C1 segment of cervical spinal cord (tissue), 14 donors: ENCODE results near the gene ITPRIP.
A peak's percentile ranks its signal among the peaks of the same experiment; 100 is the strongest.

ENCODE experiments used
- DNase-seq, 14 donors: peaks; one replicate each; lab custom pipeline; 2025; lab: John Stamatoyannopoulos, UW

The ITPRIP gene

DNA sequence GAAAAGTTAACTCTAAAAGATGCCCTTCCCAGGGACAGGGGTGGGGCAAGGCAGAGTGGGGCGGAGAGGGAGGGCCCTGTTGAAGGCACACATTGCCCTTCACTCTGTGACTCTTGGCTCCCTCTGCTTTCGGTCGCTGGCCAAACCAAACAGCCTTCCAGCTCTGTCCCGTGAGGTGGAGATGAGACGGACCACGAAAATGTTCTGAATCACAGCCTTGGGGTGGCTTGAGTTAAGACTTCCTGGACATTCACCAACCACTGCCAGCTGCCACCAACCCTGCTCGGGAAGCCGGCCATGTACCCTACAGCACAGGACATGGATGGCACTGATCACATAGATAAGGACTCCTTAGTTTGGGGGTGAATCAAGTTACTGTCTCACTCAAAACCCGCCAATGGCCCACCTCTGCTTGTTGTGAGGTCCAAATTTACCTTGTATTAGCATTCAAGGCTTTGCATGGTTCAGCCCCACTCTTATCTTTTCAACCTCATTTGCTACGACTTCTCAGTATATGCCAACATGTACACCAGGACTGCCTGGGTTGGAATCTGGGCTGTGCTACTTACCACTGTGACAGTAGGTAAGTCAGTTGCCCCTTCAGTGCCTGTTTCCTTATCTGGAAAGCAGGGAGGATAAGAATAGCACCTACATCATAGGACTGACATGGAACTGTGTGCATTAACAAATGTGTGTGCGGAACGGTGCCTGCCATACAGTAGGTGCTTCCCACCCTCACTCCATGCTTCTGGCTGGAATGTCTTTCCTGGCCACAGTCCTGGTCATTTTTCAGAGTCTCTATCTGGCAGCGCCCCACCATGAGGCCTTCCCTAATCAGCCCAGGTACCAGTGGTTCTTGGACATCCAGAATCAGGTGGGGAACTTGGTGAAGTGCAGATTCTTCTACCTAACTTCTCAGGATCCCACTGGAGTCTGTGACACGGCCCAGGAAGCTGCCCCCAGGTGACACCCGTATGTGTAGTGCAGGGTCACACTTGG, 28.0 kb downstream of the ITPRIP start:
- peak in 3 of 14 donors; percentile 11 to 46 (median 23) for DNase-seq

GRCh38 chr10:104308439-104308903, 29.8 kb downstream of the ITPRIP start:
- DNase-seq = no peak

DNA sequence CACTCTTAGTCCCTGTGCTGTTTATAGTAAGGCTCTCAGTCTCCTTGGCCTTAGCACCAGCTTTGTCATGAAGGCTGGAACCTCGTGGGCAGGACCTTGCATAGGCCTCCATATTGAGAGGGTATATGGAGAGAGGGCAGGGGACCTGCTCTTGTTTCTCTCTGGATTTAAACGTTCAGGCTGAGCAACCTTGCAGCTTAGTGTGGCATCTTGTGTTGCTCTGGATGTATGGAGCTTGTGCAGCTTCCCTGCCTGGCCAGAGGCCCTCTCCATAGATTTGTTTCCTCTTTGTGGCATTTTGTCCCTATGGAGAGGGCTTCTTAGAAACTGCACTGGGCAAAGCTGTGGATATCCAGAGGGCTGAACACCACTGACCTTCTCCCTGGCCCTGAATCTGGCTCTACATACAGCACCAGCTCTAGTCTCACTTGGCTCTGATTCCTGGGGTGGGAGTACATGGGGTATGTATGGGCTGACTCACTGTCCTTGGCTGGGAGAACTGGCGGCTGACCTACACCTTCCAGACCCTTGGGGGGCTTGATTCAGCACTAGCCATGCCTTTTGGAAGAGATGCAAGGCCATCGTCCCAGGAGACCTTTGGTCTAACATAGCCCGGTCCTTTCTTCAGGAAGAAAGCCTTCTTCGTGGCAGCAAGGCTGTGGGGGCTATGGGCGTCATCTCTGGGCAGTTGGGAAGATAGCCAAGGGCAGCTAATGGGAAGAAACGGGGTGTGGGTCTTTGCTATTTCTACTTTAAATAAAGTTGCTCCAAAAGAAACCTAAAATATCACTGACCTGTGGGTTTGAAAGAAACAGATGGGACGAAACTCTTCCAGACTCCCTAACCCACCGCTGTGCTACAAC, 30.5 kb downstream of the ITPRIP start:
- no peak for DNase-seq

DNA sequence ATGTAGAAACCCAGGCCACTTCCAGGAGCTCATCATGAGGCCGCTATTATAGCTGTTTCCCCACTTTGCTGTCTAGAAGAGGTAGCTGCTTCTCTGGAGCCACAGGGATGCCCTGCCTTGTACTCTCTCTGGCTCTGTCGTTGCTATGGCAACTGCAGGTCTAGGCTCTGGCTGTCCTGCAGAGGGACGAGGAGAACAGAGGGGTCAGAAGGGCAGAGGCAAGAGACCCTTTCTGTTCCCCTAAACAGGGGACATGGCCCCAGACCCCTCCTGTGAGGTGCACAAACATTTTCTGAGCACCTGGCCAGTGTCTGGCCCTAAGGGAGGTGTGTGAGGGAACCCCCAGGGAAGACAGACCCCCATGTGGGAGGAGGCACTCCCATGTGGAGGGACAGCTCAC, 31.4 kb downstream of the ITPRIP start:
- DNase-seq = no peak

- no peak for DNase-seq
These were observed 33.3 kb downstream of the ITPRIP start for GRCh38 chr10:104304927-104305326.

DNA sequence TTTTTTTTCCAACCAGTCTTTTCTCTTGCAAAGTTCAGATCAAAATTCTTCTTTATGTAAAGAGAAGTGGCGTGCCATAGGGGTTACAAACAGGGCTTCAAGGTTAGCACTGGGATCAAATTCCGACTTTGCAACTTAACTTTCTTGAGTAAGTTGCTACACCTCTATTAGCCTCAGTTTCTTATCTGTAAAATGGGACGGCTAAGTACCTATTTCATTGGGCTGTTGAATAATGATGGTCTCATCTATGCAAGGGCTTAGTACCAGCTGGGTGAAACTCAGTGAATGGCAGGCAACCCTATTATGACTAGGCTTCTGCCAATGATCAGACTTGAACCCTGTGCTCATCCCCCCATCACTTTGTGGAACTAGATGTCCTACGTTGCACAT, 33.9 kb downstream of the ITPRIP start:
- no peak for DNase-seq

GRCh38 chr10:104303594-104304355, 34.5 kb downstream of the ITPRIP start:
- DNase-seq = no peak

DNA sequence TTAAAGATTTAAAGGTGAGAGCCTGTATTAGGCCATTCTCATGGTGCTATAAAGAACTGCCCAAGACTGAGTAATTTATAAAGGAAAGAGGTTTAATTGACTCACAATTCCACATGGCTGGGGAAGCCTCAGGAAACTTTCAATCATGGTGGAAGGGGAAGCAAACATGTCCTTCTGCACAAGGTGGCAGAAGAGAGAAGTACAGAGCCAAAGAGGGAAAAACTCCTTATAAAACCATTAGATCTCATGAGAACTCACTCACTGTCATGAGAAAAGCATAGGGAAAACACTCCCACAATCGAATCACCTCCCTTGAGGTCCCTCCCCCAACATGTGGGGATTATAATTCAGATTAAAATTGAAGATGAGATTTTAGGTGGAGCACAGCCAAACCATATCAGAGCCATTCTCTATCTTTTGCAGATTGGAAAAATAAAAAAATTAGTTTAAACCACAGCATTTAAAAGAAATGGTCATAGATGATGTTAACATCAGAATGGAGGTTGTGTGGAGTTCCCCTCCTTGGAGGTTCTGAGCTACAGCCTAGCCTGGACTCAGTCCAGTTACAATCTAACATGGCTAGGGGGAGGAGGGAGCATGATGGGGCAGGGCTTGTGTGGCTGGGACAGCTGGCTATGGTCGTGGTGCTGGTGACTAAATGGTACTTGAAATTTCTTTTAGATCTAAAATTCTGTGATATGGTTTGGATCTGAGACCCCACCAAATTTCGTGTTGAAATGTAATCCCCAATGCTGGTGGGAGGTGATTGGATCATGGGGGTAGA, 36.2 kb downstream of the ITPRIP start:
- DNase-seq = no peak

DNA sequence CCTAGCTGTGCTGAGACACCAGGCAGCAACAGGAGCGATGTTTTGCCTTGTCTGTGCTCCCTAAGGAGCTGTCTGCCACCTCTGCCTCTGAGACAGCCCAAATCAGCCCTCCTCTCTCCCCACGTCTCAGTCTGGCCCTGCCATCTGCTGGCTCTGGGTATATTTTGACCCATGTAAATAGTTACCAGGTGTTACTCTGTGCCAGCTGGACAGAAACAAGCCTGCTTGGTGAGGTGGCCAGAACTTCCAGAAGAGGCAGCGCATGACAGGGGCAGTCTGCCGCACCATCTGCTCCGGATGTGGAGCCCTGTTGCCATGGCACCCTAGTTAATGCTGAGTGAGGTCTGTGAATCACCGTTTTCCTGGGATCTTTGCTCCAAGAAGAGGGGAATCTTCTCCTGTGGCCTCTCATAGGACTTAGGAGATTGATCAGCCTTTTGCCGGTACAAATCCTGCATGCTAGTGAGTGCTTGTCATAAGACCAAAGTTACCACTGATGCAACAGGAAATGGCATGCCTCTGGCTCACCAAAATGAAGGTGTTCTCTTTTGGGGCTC, 37.5 kb downstream of the ITPRIP start:
- DNase-seq = peak in 7 of 14 donors; percentile 23 to 88 (median 32)

- DNase-seq = no peak
These were observed 38.1 kb downstream of the ITPRIP start for GRCh38 chr10:104300002-104300735.

GRCh38 chr10:104299031-104299904, 39.0 kb downstream of the ITPRIP start:
- DNase-seq = no peak

DNA sequence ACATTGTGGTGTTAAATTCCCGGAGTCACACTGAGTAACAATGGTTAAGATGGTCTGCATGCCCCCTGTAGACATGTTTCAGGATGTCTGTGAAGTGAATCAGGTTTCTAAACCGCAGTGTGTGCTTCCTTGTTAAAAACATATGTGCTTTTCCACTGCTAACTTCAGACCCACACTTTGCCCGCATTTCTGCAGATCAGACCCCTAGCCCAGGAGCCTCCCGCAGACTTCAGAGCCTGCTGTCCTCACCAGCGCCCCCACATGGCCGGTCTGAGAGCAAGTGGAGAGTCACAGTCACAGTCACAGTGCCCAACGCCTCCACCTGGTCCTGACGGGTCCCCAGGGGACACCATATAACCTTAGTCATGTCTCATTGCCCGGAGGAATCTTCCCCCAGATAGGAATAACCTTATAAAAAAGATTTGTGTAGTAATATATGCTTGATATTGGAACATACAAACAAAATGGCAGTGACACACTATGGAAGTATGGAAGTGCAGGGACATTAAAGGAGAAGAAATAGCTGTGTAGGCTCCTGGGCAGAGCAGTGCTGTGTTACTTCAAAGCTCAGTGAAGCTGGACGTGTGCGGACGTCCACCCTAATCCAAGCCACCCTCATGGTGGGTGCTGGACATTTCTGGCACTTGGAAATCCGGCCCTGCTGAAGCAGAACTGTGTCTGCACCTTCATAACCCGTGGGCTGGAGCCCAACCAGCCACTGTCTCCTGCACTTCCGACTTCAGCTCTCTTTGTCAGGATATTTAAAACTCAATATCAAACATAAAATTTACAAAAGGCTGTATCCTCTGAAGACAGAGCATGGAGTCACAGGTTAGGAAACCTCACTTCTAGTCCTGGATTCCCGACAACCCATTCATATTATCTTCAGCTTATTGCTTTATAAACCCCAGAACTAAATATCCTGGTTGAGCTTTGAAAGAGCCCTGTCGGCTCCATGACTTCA, 40.3 kb downstream of the ITPRIP start:
- no peak for DNase-seq

DNA sequence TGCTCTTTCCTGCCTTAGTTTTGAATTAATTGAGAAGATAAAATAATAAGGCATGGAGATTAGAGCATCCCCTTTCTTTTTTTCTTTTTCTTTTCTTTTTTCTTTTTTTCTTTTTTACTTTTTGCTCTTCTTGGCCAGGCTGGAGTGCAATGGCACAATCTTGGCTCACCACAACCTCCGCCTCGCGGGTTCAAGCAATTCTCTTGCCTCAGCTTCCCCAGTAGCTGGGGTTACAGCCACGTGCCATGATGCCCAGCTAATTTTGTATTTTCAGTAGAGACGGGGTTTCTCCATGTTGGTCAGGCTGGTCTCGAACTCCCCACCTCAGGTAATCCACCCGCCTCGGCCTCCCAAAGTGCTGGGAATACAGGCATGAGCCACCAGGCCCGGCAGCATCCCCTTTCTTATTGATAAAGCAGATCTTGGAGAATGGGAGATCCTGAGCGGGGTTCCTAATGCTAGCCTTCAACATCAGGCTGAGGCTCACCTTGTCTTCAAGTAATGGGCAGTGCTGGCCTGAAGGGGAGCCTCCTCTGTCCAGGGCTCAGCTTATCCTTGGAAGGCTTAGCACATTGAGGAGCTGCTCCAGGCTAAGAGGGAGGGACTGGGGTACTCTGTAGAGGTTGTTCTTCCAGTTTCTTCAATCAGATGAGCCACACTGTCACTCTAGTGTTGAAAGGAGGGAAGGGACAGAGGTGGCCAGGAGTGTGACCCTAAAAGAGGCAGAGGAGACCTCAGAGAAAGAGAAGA, 41.4 kb downstream of the ITPRIP start:
- no peak for DNase-seq

- no peak for DNase-seq
These were observed 44.4 kb downstream of the ITPRIP start for GRCh38 chr10:104293781-104294321.

DNA sequence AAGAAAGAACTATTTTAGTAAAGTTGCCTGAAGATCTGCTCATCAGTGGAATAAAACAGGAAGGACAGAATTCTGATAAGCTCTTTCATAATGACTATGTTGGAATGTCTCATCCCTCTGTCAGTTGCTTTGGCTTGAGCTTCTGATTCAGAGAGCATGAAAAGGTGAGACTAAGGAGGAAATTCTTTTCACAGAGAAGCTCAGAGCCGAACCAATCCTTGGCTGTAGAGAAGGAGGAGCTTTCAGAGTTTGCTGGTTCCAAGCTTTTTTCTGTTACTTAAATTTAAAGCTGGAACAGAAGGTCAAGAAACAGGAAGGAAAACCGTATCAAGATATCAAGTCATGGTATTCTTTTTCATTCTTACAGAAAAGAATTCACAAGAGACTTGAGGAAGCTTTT, 45.3 kb downstream of the ITPRIP start:
- no peak for DNase-seq

DNA sequence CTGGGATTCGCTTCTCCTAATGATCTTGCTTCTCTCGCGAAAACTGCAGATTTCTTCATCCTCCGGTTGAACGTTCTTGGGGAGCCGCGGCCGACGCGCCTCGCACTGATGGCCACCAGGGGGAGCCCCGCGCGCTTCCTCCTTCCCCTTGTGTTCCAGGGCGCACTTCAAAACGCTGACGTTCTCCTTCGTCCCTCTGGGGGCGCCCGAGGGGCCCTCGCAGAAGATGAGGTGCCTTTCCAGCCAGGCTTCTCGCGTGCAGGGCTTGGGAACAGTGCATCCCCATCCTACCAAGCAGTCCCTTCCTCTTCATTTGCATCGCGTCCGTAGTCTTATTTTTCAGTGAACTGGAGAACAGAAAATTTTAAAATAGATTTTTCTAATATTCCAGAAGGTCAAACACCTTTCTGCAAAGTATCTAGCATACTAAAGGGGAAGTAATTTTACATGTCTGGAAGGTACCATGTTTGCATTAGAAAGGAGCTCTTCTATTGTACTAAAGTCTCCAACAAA, 46.8 kb downstream of the ITPRIP start:
- DNase-seq = peak in 13 of 14 donors; percentile 25 to 86 (median 74)
